GM19452 (cell line): Measurements from ENCODE around the gene MEAF6.

ENCODE experiments used
- ATAC-seq: cut with Tn5 transposase; IDR thresholded peaks from one replicate; pipeline ENCODE4 v1.9.1; 2021; ENCODE audit not compliant: unreplicated experiment

Gene MEAF6

DNA sequence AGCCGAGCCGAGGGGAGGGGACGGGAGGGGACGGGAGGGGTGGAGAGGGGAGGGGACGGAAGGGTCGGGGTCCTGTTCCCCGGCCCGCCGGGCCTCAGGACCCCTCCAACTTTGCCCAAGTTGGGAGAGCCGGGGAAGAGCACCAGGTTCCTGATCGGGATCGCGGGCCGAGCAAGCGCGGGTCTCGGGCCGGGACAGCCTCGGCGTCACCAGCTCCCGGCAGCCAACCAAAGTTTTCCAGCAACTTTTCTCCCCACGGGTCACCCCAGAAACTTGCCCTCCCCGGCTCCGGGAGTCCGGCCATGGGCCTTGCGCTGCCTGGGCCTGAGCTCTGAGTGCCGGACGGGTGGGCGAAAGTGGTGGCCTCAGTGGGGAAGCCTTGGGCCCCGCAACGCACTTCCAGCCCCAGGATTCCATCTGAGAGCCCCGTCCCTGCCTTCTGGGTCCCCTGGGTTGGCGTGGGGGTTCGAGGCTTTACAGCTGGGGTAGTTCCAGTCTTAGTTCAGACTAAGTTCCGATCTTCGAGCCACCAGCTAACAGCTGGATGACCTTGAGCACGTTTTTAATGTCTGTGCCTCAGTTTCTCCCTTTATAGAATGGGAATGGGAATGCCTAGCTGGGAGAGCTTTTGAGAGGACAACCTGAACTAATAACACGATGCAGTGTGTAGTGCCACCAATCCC is 39.7 kb downstream of the MEAF6 start:
- no peak for ATAC-seq

DNA sequence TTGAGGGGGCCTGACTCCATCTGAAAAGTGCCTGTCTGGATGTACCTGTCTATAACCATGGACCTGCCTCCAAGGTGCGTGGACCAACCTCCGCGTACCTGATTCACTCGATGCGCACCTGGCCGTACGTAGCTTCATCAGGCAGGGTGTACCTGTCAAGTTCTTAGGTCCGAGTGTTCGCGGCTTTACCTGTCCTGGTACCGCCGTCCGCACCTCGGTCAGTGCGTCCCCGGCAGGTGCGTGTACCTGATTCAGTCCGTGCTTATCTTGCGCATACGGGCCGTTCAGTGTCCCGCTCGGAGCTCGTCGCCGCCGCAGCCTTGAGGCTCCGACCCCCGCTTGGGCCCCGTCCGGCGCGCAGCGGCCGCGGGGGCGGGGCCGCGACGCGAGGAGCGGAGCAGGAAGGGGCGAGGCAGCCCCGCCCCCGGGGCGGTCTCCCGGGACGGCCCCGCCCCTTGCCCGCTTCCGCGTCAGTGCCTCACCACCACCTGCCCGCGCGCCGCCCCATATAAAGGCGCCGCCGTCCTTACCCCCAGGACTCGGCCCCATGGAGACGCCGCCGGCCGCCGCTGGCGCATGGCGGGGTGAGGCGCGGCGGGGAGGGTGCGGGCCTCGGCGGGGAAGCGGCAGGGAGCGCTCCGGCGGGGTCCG is 40.4 kb downstream of the MEAF6 start, which contains the start of gene ZC3H12A:
Gene ZC3H12A, plus strand, starts transcription at position 535 of the 651 bp plus-strand sequence. CDS start 917 bp downstream, outside the sequence.
- ATAC-seq: peak; percentile 50

DNA sequence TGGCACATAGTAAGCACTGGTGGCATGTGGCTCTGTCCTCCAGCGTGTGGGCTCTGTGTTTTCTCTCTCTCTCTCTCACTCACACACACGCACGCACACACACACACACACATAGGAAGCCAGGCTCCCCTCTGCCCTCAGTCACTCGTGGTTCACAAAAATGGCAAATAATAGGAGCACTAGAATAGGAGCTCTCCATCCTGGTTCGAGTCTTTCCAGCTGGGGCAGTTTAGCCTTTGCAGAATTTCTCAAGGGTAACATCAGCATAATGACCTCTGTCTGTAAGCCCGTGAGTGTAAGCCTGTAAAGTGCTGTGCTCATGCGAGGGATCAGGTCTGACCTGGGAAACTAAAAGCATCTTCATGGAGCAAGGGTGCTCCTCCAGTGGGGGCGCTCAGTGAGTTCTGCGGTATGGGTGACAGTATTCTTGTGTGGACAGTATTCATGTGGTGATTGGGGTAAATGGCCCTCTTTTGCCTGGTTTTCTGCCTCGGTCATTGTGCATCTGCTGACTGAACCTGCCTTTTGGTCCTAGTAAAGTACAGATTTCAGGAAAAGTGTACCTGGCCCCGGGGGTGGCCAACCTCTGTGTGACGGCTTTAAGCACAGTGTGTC is 41.0 kb downstream of the MEAF6 start:
- no peak for ATAC-seq

DNA sequence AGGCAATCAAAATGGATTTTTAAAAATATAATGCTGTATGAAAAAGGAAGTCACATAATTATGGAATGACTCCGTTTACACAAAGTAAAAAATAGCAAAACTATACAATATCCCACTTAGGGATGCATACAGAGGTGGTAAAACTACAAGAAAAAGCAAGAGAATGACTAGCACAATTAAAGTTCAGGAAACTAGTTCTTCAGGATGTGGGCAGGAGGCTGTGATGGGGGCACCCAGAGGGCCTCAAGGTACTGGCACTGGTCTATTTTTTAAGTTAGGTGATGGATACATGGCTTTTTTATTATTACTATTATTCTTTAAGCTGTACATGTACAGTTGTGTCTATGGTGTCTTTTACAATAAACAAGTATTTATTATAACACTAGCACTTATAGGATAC is 41.6 kb downstream of the MEAF6 start:
- no peak for ATAC-seq

DNA sequence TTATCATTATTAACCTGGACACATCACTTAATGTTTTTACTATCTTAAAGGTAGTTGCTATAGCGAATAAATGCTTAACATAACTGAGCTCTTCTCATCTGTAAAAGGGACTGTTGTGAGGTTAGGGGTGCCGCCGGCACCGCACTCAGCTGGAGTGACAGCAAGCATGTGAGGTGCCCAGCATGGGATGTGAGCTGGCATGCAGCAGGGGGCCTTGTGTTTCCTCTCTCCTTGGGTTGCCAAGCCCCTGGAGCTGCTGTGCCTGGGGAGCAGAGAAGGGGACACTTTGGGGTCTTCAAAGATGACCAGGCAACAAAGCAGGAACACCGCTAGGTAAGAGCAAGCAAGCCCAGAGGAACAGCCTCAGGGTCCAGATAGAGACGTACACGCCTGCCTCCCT is 42.3 kb downstream of the MEAF6 start:
- ATAC-seq: no peak

DNA sequence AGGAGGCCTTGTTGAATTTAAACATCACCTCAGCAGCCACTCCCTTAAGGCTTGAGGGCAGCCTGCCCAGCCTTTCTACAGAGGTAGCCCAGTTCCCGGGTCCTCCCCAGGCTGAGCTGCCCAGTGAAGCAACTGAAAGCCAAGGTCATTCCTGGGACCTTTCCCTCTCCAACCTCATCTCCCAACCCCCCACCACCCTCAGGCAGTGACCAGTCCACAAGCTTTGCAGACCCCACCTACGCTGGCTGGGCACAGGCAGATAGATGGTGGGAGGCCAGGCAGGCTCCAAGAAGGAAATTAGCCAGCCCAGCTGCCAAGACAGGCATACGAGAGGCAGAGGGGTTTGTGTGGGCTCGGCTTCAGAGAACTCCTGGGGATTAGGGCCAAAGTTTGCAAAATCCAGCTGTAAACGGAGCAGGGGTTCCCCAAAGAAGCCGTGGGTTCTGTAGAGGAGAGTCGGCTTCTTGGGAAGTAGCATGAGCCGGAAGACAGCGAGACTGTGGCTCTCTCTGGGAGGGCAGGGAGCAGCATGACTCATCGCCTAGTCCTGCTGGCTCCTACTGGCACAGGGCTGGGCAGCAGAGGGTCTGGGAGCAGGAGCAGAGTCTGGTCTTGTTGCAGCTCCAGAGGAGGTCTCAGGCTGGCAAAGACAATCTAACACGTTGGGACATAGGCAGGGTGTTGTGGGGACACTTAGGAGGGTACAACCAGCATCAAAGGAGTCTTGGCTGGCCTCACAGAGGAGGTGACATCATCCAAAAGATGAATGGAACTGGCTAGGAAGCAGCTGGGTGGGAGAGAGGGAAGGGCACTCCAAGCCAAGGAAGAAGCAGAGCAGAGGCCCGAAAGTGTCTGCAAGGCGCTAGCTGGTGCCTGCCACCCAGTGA is 43.0 kb downstream of the MEAF6 start:
- ATAC-seq: no peak

DNA sequence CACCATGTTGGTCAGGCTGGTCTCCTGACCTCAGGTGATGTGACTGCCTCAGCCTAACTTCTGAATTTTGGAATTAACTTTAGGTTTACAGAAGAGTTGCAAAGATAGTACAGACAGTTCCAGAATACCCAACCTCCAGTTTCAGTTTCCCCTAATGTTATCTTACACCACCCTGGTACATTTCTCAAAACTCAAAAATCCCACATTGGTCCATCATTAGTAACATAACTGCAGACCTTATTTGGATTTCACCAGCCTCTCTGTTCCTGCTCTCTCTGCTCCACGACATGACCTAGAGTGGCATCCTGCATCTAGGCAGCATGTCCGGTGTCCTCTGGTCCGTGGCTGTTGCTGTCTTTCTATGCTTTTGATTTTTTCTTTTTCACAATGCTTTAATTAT is 45.2 kb downstream of the MEAF6 start:
- ATAC-seq: no peak

DNA sequence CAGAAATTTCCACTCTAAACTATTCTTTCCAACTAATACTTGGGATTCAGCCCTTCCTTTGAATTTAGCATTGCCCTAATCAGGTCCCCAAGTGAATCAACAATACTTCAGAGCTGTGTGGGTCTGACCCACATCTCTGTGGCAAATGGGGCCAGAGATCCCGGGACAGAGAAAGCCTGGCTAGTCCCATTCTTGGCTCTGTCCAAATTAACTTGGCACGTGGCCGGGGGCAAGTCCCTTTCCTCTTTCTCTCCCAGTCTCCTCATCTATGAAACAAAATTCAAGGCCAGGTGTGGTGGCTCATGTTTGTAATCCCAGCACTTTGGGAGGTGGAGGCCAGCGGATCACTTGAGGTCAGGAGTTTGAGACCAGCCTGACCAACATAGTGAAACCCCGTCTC is 46.5 kb downstream of the MEAF6 start:
- ATAC-seq: no peak

DNA sequence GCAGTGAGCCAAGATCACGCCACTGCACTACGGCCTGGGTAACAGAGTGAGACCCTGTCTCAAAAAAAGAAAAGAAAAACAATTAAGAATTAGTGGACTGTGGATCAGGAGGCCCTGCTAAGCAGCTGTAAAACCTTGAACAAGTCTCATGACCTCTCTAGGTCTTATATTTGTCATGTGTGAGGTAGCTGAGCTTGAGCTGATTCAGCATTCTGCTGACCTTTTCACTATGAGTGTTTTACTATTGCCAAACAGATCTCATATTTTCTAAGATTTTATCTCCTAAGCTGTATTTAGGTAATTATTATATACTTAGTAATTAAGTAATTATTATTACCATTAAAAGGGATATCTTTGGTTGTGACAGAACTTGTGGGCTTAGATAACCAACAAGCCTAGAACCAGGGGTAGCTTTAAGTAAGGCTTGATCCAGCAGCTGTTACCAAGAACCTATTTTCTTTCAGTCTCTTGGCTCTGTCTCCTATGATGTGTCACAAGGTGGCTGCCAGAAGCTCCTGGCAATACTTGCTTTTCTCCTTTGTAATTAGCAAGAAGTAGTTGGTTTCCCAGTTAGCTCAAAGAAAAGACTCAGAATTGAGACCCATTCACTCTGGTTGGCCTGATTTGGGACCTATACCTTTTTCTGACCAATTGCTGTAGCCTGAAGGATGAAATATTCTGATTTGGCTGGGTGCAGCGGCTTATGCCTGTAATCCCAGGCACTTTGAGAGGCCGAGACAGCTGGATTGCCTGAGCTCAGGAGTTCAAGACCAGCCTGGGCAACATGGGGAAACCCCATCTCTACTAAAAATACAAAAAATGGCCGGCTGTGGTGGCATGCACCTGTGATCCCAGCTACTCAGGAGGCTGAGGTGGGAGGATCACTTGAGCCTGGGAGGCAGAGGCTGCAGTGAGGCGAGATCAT is 48.7 kb downstream of the MEAF6 start:
- ATAC-seq: no peak

DNA sequence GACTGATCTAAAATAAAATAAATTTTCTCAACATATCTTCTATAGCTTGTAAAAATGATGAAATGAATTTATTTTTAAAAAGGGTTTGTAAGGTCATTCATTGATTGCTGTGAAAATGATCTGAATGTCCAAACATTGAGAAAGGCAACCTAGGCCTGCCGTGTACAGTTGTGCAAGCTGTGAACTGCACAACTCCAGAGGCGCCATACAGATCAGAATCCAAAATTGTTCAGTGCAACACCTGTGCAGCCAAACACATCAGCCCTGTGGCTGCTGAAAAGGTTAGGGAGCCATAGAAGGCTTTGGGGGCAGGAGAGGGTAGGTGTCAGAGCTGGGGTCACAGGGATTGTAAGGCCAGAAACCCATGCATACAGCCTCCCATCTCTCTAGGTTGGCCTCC is 50.1 kb downstream of the MEAF6 start:
- ATAC-seq: no peak

DNA sequence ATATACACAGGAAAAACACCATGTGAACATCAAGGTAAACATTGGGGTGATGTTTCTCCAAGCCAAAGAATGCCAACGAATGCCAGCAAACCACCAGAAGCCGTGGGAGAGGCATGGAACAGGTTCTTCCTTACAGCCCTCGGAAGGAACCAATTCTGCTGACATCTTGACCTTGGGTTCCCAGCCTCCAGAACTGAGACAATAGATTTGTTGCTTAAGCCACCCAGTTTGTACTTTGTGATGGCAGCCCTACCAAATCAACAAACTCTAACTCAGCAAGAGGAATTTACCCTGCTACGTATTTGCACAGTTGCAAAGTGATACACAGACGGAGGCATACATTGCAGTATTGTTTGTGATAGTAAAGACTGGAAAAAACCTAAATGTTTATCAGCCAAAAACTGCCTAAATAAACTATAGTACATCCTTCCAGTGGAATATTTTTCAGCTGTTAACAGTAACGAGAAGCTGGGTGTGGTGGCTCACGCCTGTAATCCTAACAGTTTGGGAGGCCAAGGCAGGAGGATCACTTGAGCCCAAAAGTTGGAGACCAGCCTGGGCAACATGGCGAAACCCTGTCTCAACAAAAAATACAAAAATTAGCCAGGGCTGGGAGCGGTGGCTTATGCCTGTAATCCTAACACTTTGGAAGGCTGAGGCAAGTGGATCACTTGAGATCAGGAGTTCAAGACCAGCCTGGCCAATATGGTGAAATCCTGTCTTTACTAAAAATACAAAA is 52.7 kb downstream of the MEAF6 start:
- no peak for ATAC-seq

DNA sequence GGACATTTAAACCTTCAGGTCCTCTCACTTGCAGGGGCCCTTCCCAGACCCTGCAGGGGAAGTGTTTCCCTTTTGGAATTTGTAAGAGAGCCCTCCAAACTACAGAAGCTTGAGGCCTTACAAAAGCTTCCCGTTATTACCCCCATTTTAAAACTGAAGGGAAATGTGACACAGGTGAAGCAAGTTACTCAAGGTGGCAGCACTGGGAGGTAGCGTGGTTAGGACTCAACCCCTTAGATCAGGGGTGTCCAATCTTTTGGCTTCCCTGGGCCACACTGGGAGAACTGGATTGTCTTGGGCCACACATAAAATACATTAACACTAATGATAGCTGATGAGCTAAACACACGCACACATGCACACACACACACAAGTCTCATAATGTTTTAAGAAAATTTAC is 56.0 kb downstream of the MEAF6 start:
- ATAC-seq: no peak

DNA sequence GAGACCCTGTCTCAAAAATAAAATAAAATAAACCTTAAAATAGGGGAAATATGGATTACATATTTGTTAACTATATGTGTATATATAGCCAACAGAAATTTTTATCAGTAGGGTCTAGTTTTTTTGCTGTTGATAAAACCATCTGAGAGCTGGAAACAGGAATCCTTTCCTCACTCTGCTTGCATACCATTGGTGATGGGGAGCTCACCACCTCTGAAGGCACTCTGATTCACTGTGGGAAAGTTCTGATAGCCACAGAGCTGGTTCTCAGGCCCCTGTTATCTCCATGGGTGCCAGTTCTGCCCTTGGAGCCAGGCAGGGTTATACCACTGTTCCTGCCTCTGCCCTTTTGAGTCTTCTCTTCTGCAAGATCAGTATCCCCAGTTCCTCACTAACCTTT is 58.0 kb downstream of the MEAF6 start:
- no peak for ATAC-seq

DNA sequence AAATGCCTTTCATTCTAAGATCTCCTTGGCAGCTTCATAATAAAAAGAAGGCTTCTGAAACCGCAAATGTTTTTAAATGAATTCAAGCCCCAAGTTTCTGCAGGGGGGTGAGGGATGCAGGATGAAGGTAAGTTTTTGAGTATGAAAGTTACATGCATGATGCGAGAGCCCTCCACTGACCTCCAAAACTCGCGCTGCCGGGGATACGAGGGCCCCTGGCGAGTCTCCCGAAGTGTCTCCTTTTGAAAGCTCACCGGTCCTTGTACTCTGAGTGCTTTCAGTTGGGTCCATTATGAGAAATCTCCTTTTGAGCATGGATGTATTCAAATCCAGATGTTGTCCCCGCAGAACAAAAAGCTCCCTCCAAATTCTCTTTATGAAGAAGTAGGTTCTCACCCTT is 59.0 kb downstream of the MEAF6 start:
- ATAC-seq: no peak

DNA sequence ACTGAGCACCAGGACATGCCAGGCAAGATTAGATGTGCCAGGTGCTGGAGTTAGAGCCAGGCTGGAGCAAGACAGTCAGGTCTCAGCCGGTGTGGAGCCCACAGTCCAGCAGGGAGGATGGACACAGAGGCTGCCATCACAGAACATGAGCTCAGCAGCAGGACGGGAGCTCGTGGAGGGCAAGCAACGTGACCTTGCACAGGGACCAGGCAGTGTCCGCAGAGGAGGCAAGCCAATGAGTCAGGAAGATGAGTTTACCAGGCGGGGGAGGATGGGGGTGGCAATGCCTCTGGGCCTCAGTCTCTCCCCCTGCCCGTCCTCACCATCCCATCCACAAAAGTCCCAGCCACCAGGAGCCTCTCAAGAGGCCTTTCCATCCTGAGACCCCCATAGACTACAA is 60.9 kb downstream of the MEAF6 start:
- ATAC-seq: no peak

DNA sequence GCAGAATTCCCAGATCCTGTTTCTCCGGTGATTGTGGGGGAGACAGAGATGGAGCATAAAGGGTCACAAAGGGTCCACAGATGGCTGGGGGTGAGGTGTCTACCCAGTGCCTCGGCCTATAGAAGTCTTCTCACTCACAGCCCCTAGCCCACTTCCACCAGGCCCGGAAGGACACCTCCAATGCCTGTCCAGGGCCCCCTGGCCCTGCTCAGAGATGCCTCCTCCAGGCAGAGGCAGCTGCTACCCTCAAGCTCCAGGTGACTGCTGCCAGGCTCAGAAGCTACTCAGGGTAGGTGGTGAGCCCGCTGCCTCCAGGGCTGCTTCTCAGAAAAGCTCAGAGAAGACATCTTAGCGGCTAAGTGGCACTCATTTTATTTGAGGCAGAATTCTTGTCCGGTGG is 62.1 kb downstream of the MEAF6 start:
- no peak for ATAC-seq

DNA sequence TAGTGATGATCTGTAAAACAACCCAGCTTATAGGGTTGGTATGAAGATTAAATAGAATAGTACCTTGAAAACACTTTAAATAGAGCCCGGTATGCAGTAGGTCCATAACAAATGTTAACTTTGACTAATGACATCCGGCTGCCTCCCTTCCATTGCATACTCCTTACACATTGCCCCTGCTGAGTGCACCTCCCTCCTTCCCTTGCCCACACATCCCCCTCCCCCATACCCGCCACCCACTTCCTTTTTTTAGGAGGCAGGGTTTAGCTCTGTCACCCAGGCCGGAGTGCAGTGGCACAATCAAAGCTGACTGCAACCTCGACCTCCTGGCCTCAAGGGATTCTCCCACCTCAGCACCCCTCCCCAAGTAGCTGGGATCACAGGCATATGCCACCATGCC is 64.6 kb downstream of the MEAF6 start:
- ATAC-seq: no peak

DNA sequence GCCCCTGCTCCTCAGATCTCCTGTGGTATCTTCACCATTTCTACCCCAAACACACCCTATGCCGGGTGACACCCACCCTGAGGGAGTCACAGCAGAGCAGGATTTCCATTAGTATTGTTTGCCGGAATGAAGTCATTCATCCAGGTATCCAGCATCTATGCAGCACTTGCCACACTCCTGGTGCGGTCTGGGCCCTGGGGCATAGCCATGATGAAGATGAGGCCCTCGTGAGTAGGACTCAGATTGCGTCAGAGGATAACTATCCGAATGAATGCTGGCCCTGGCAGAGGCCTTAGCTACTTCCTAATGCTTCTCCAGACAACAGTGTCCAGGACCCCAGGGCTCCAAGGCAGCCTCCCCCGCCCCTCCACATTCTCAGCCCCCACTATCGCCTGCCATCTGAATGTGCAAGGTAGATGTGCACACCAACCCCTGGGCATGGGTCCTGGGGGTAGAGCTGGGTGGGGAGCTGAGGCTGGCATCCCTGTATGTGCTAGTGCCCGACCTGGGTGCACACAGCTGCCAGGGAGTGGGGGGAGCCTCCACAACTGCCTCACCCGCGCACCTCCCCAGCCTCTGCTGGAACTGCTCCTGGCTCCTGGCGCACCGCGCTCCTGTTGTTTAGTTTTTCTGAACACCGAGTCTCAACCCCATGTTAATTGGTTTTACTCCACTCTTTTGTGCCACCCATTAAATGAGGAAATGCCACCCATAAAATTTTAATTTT is 65.7 kb downstream of the MEAF6 start:
- no peak for ATAC-seq

DNA sequence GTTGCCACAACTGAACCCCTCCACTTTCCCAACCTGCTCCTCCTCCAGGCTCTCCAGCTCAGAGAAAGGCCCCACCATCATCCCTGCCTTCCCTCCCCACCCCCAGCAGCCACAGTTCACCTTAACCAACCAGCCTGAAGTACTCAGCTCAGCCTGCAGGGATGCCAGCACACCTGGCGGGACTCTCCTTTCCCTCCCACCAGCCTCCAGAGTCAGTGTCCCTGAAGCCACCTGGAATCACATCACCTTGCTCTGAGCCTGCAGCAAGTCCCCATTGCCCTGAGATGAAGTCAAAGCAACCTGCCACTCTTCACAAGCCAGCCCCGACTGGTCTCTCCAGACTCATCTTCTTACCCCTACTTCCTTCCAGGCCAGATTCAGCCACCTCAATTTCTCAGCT is 66.4 kb downstream of the MEAF6 start:
- ATAC-seq: no peak
